ENCODE measurements around the gene GALNT7.

The GALNT7 gene

GRCh38 chr4:173151496-173151895, 17.1 kb upstream of the GALNT7 start:
- Mint-ChIP-seq H3K27ac (no peak overlapping the region), H3K4me3 (no peak overlapping the region)

GRCh38 chr4:173152104-173152503, 16.5 kb upstream of the GALNT7 start:
- Mint-ChIP-seq H3K4me3 (no peak overlapping the region), H3K9me3 (no peaks in the 10 kb centered on the region), H3K27ac (no peak overlapping the region), H3K4me1 (ENCODE audit: low read depth) (no peaks in the 10 kb centered on the region), H3K36me3 (ENCODE audit: low read depth) (no peaks in the 10 kb centered on the region), H3K27me3 (ENCODE audit: low read depth) (peaks cover 4% of the 10 kb centered on the region)

More at GRCh38 chr4:173151496-173151895, 17.1 kb upstream of the GALNT7 start:
- Mint-ChIP-seq H3K4me1 (ENCODE audit: low read depth) (no peaks in the 10 kb centered on the region), H3K9me3 (no peaks in the 10 kb centered on the region), H3K36me3 (ENCODE audit: low read depth) (no peaks in the 10 kb centered on the region), H3K27me3 (ENCODE audit: low read depth) (peaks cover 4% of the 10 kb centered on the region)

- Mint-ChIP-seq H3K9me3 (no peaks in the 10 kb centered on the region), H3K27me3 (ENCODE audit: low read depth) (peaks cover 4% of the 10 kb centered on the region), H3K36me3 (ENCODE audit: low read depth) (no peaks in the 10 kb centered on the region), H3K4me1 (ENCODE audit: low read depth) (no peaks in the 10 kb centered on the region), H3K4me3 (no peak overlapping the region), H3K27ac (no peak overlapping the region)
Measured at GRCh38 chr4:173153445-173153844, 15.2 kb upstream of the GALNT7 start.

- no peaks in the 10 kb centered on the region for H3K9me3 Mint-ChIP-seq
- H3K27ac Mint-ChIP-seq: no peak overlapping the region
- H3K4me3 Mint-ChIP-seq: no peak overlapping the region
- H3K4me1 Mint-ChIP-seq (ENCODE audit: low read depth): no peaks in the 10 kb centered on the region
- no peaks in the 10 kb centered on the region for H3K36me3 Mint-ChIP-seq (ENCODE audit: low read depth)
- H3K27me3 Mint-ChIP-seq (ENCODE audit: low read depth): no peaks in the 10 kb centered on the region
Measured at GRCh38 chr4:173159791-173160190, 8.8 kb upstream of the GALNT7 start.

GRCh38 chr4:173160871-173161270, 7.7 kb upstream of the GALNT7 start:
- H3K9me3 Mint-ChIP-seq: no peaks in the 10 kb centered on the region
- no peaks in the 10 kb centered on the region for H3K36me3 Mint-ChIP-seq (ENCODE audit: low read depth)
- H3K27ac Mint-ChIP-seq: no peak overlapping the region
- no peak overlapping the region for H3K4me3 Mint-ChIP-seq
- no peaks in the 10 kb centered on the region for H3K27me3 Mint-ChIP-seq (ENCODE audit: low read depth)
- peaks cover 3% of the 10 kb centered on the region for H3K4me1 Mint-ChIP-seq (ENCODE audit: low read depth)

- Mint-ChIP-seq H3K4me1 (ENCODE audit: low read depth) (peaks cover 3% of the 10 kb centered on the region), H3K4me3 (no peak overlapping the region), H3K9me3 (no peaks in the 10 kb centered on the region), H3K27me3 (ENCODE audit: low read depth) (no peaks in the 10 kb centered on the region), H3K27ac (no peak overlapping the region), H3K36me3 (ENCODE audit: low read depth) (no peaks in the 10 kb centered on the region)
Measured at GRCh38 chr4:173161311-173161710, 7.3 kb upstream of the GALNT7 start.

GRCh38 chr4:173165706-173166105, 2.9 kb upstream of the GALNT7 start:
- Mint-ChIP-seq H3K27ac (no peak overlapping the region), H3K4me3 (no peak overlapping the region)

GRCh38 chr4:173166491-173166890, 2.1 kb upstream of the GALNT7 start:
- Mint-ChIP-seq H3K27ac (no peak overlapping the region), H3K4me1 (ENCODE audit: low read depth) (peaks cover 30% of the 10 kb centered on the region), H3K27me3 (ENCODE audit: low read depth) (no peaks in the 10 kb centered on the region), H3K36me3 (ENCODE audit: low read depth) (peaks cover 1% of the 10 kb centered on the region), H3K4me3 (no peak overlapping the region), H3K9me3 (no peaks in the 10 kb centered on the region)

More at GRCh38 chr4:173165706-173166105, 2.9 kb upstream of the GALNT7 start:
- Mint-ChIP-seq H3K36me3 (ENCODE audit: low read depth) (peaks cover 1% of the 10 kb centered on the region), H3K9me3 (no peaks in the 10 kb centered on the region), H3K4me1 (ENCODE audit: low read depth) (peaks cover 24% of the 10 kb centered on the region), H3K27me3 (ENCODE audit: low read depth) (no peaks in the 10 kb centered on the region)

- Mint-ChIP-seq H3K9me3 (no peaks in the 10 kb centered on the region), H3K4me1 (ENCODE audit: low read depth) (peaks cover 35% of the 10 kb centered on the region), H3K27me3 (ENCODE audit: low read depth) (no peaks in the 10 kb centered on the region), H3K4me3 (peak overlapping the region; percentile 98), H3K27ac (peak overlapping the region; percentile 95), H3K36me3 (ENCODE audit: low read depth) (peaks cover 1% of the 10 kb centered on the region)
Measured at GRCh38 chr4:173167758-173168395, 734 bp upstream of the GALNT7 start.

GRCh38 chr4:173169178-173169427, 492 bp downstream of the GALNT7 start:
- H3K27me3 Mint-ChIP-seq (ENCODE audit: low read depth): no peaks in the 10 kb centered on the region
- no peak overlapping the region for H3K4me3 Mint-ChIP-seq
- H3K27ac Mint-ChIP-seq: no peak overlapping the region
- H3K4me1 Mint-ChIP-seq (ENCODE audit: low read depth): peaks cover 35% of the 10 kb centered on the region
- H3K36me3 Mint-ChIP-seq (ENCODE audit: low read depth): peaks cover 1% of the 10 kb centered on the region
- no peaks in the 10 kb centered on the region for H3K9me3 Mint-ChIP-seq

- H3K9me3 Mint-ChIP-seq: no peaks in the 10 kb centered on the region
- peaks cover 1% of the 10 kb centered on the region for H3K36me3 Mint-ChIP-seq (ENCODE audit: low read depth)
- peak overlapping the region; percentile 85 for H3K27ac Mint-ChIP-seq
- peaks cover 35% of the 10 kb centered on the region for H3K4me1 Mint-ChIP-seq (ENCODE audit: low read depth)
- H3K27me3 Mint-ChIP-seq (ENCODE audit: low read depth): no peaks in the 10 kb centered on the region
- H3K4me3 Mint-ChIP-seq: peak overlapping the region; percentile 86
Measured at GRCh38 chr4:173169428-173170181, 994 bp downstream of the GALNT7 start.

GRCh38 chr4:173170182-173170778, 1.7 kb downstream of the GALNT7 start:
- Mint-ChIP-seq H3K36me3 (ENCODE audit: low read depth) (peaks cover 1% of the 10 kb centered on the region), H3K4me1 (ENCODE audit: low read depth) (peaks cover 35% of the 10 kb centered on the region), H3K27me3 (ENCODE audit: low read depth) (no peaks in the 10 kb centered on the region), H3K9me3 (no peaks in the 10 kb centered on the region), H3K27ac (peak overlapping the region; percentile 85), H3K4me3 (peak overlapping the region; percentile 86)

- no peaks in the 10 kb centered on the region for H3K27me3 Mint-ChIP-seq (ENCODE audit: low read depth)
- H3K9me3 Mint-ChIP-seq: no peaks in the 10 kb centered on the region
- peaks cover 32% of the 10 kb centered on the region for H3K4me1 Mint-ChIP-seq (ENCODE audit: low read depth)
- peaks cover 1% of the 10 kb centered on the region for H3K36me3 Mint-ChIP-seq (ENCODE audit: low read depth)
- peak overlapping the region; percentile 86 for H3K4me3 Mint-ChIP-seq
- no peak overlapping the region for H3K27ac Mint-ChIP-seq
Measured at GRCh38 chr4:173171098-173171497, 2.5 kb downstream of the GALNT7 start.

- no peaks in the 10 kb centered on the region for H3K27me3 Mint-ChIP-seq (ENCODE audit: low read depth)
- peaks cover 1% of the 10 kb centered on the region for H3K36me3 Mint-ChIP-seq (ENCODE audit: low read depth)
- no peak overlapping the region for H3K4me3 Mint-ChIP-seq
- peaks cover 26% of the 10 kb centered on the region for H3K4me1 Mint-ChIP-seq (ENCODE audit: low read depth)
- H3K27ac Mint-ChIP-seq: no peak overlapping the region
- no peaks in the 10 kb centered on the region for H3K9me3 Mint-ChIP-seq
Measured at GRCh38 chr4:173171987-173172386, 3.4 kb downstream of the GALNT7 start.

- no peak overlapping the region for H3K4me3 Mint-ChIP-seq
- H3K27me3 Mint-ChIP-seq (ENCODE audit: low read depth): no peaks in the 10 kb centered on the region
- H3K9me3 Mint-ChIP-seq: no peaks in the 10 kb centered on the region
- H3K36me3 Mint-ChIP-seq (ENCODE audit: low read depth): no peaks in the 10 kb centered on the region
- H3K27ac Mint-ChIP-seq: no peak overlapping the region
- H3K4me1 Mint-ChIP-seq (ENCODE audit: low read depth): peaks cover 18% of the 10 kb centered on the region
Measured at GRCh38 chr4:173174184-173174583, 5.6 kb downstream of the GALNT7 start.
